Prostate gland (tissue), 2 donors: ENCODE measurements around the gene ZNF268.

Experiments used
- CTCF ChIP-seq, 4 experiments: fragments of 200-600 bp in 2 of 4; fragments of 450-650 bp in 2 of 4; sonication (generic) in 2 of 4; IDR thresholded peaks; 1 replicate in 3 of 4; 2 replicates in 1 of 4; pipeline ENCODE4 v1.5.1; 2016 to 2019; ENCODE audit warnings: antibody characterized with exemption in 4 of 4, mild to moderate bottlenecking in 2 of 4, moderate library complexity in 2 of 4
- POLR2A ChIP-seq: fragments of 450-650 bp; IDR thresholded peaks from one replicate; pipeline ENCODE4 v1.6.1; 2016; ENCODE audit warnings: antibody characterized with exemption, mild to moderate bottlenecking

GRCh38 chr12:133235401-133236112 lies 54.3 kb downstream of the ZNF268 start, which contains the start of gene ANHX:
- TF ChIP-seq CTCF (IDR thresholded peaks at IDR 0.05) (no peak), POLR2A (no peak)
